HG02852 (cell line): ENCODE results near the gene ATP10D.

Experiments
- ATAC-seq: cut with Tn5 transposase; IDR thresholded peaks from one replicate; pipeline ENCODE4 v1.9.1; 2021; ENCODE audit warnings: mild to moderate bottlenecking, moderate library complexity; ENCODE audit not compliant: unreplicated experiment

ATP10D gene

GRCh38 chr4:47485047-47485692 lies at the start of gene ATP10D:
Gene ATP10D (plus strand): TSS chr4:47485275. CDS start chr4:47512541, 27,266 bp downstream.
- ATAC-seq, result peak; percentile 97

GRCh38 chr4:47442980-47443379 lies 42.1 kb upstream of the ATP10D start:
- ATAC-seq, result peak; percentile 90

- ATAC-seq, result no peak
These were observed 41.0 kb upstream of the ATP10D start for GRCh38 chr4:47444031-47444430.

- no peak for ATAC-seq
These were observed 33.4 kb upstream of the ATP10D start for GRCh38 chr4:47451657-47452056.

- ATAC-seq, result peak; percentile 30
These were observed 22.3 kb upstream of the ATP10D start for GRCh38 chr4:47462799-47463234.

GRCh38 chr4:47463235-47463956 lies 21.7 kb upstream of the ATP10D start, which contains the start of gene COMMD8:
Gene COMMD8 (minus strand): TSS chr4:47463702. CDS start chr4:47463651, 51 bp downstream.
- peak; percentile 91 for ATAC-seq

- ATAC-seq, result peak; percentile 17
These were observed 20.1 kb upstream of the ATP10D start for GRCh38 chr4:47465004-47465403.

GRCh38 chr4:47466056-47466785 lies 18.9 kb upstream of the ATP10D start:
- no peak for ATAC-seq

GRCh38 chr4:47468706-47469365 lies 16.2 kb upstream of the ATP10D start:
- ATAC-seq, result no peak

GRCh38 chr4:47469951-47470350 lies 15.1 kb upstream of the ATP10D start:
- ATAC-seq, result no peak

GRCh38 chr4:47471064-47471463 lies 14.0 kb upstream of the ATP10D start:
- ATAC-seq, result no peak

GRCh38 chr4:47471591-47471990 lies 13.5 kb upstream of the ATP10D start:
- ATAC-seq, result no peak

GRCh38 chr4:47473141-47473750 lies 11.8 kb upstream of the ATP10D start:
- no peak for ATAC-seq

- ATAC-seq, result no peak
These were observed 10.3 kb upstream of the ATP10D start for GRCh38 chr4:47474799-47475198.

- no peak for ATAC-seq
These were observed 9.7 kb upstream of the ATP10D start for GRCh38 chr4:47475411-47475810.

- ATAC-seq, result no peak
These were observed 6.3 kb upstream of the ATP10D start for GRCh38 chr4:47478804-47479203.

GRCh38 chr4:47482326-47482725 lies 2.7 kb upstream of the ATP10D start:
- no peak for ATAC-seq

GRCh38 chr4:47483745-47484144 lies 1.3 kb upstream of the ATP10D start:
- no peak for ATAC-seq

- ATAC-seq, result peak; percentile 26
These were observed 907 bp upstream of the ATP10D start for GRCh38 chr4:47484168-47484567.

GRCh38 chr4:47485768-47486167 lies 693 bp downstream of the ATP10D start:
- ATAC-seq, result no peak

- no peak for ATAC-seq
These were observed 1.2 kb downstream of the ATP10D start for GRCh38 chr4:47486231-47486673.
